HG02642 (cell line): Measurements from ENCODE around the gene MYOZ3.

Source experiments
- ATAC-seq: cut with Tn5 transposase; IDR thresholded peaks from one replicate; pipeline ENCODE4 v1.9.1; 2021; ENCODE audit warnings: mild to moderate bottlenecking; ENCODE audit not compliant: unreplicated experiment, poor library complexity

Gene MYOZ3

GRCh38 chr5:150655221-150655620, 5.8 kb upstream of the MYOZ3 start:
- no peak for ATAC-seq

- peak; percentile 75 for ATAC-seq
Measured at GRCh38 chr5:150656191-150657132, 4.6 kb upstream of the MYOZ3 start.

GRCh38 chr5:150658121-150658520, 2.9 kb upstream of the MYOZ3 start:
- no peak for ATAC-seq

- ATAC-seq: no peak
Measured at GRCh38 chr5:150658699-150659265, 2.3 kb upstream of the MYOZ3 start.

GRCh38 chr5:150659360-150660107, 1.5 kb upstream of the MYOZ3 start:
- no peak for ATAC-seq

- ATAC-seq: no peak
Measured at GRCh38 chr5:150660108-150660831, 781 bp upstream of the MYOZ3 start.

GRCh38 chr5:150661821-150662596, 958 bp downstream of the MYOZ3 start:
- no peak for ATAC-seq

- ATAC-seq: no peak
Measured at GRCh38 chr5:150662731-150663516, 1.9 kb downstream of the MYOZ3 start.

- no peak for ATAC-seq
Measured at GRCh38 chr5:150663936-150664335, 2.9 kb downstream of the MYOZ3 start.

GRCh38 chr5:150665044-150665443, 4.0 kb downstream of the MYOZ3 start:
- no peak for ATAC-seq

GRCh38 chr5:150670275-150670947, 9.4 kb downstream of the MYOZ3 start:
- no peak for ATAC-seq

- no peak for ATAC-seq
Measured at GRCh38 chr5:150670948-150671310, 9.9 kb downstream of the MYOZ3 start.

GRCh38 chr5:150671509-150672236, 10.6 kb downstream of the MYOZ3 start:
- ATAC-seq: no peak

- peak; percentile 50 for ATAC-seq
Measured at GRCh38 chr5:150672237-150672883, 11.3 kb downstream of the MYOZ3 start.

- ATAC-seq: no peak
Measured at GRCh38 chr5:150672884-150673275, 11.8 kb downstream of the MYOZ3 start.

GRCh38 chr5:150674341-150674821, 13.3 kb downstream of the MYOZ3 start:
- ATAC-seq: no peak

- no peak for ATAC-seq
Measured at GRCh38 chr5:150675069-150675468, 14.0 kb downstream of the MYOZ3 start.
